Measurements from ENCODE around the gene ADRM1.

Gene ADRM1

DNA sequence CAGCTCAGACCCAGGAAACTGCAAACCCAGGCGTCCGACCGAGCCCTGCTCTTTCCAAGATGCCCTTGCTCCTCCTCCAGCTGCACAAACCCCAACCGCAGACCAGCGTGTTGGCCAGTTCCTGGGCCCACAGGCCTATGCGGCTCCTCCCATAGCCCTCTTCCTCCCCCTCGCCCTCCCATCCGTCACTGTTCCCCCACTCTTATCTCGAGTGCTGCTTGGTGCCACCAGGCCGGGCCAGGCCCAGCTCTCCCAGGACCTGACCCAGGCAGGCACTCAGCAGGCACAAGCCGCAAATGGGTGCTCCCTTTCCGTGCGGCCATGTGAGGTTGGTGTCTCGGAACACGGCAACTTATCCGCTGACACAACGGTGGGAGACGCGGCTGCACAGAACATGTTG, 28.6 kb downstream of the ADRM1 start:
- Mint-ChIP-seq H3K4me3 (no peak overlapping the region), H3K9me3 (no peaks in the 10 kb centered on the region), H3K4me1 (no peaks in the 10 kb centered on the region), H3K27ac (no peak overlapping the region), H3K27me3 (peaks cover 8% of the 10 kb centered on the region)
- no peak for ATAC-seq
- no peak for DNase-seq

- Mint-ChIP-seq H3K4me3 (no peak overlapping the region), H3K9me3 (no peaks in the 10 kb centered on the region), H3K27me3 (peaks cover 18% of the 10 kb centered on the region), H3K27ac (peak overlapping the region in 1 of 2 donors; percentile 19), H3K4me1 (peaks cover 6% of the 10 kb centered on the region)
- DNase-seq (no peak), ATAC-seq (peak; percentile 19)
These were observed 29.6 kb downstream of the ADRM1 start for GRCh38 chr20:62332421-62332820.

DNA sequence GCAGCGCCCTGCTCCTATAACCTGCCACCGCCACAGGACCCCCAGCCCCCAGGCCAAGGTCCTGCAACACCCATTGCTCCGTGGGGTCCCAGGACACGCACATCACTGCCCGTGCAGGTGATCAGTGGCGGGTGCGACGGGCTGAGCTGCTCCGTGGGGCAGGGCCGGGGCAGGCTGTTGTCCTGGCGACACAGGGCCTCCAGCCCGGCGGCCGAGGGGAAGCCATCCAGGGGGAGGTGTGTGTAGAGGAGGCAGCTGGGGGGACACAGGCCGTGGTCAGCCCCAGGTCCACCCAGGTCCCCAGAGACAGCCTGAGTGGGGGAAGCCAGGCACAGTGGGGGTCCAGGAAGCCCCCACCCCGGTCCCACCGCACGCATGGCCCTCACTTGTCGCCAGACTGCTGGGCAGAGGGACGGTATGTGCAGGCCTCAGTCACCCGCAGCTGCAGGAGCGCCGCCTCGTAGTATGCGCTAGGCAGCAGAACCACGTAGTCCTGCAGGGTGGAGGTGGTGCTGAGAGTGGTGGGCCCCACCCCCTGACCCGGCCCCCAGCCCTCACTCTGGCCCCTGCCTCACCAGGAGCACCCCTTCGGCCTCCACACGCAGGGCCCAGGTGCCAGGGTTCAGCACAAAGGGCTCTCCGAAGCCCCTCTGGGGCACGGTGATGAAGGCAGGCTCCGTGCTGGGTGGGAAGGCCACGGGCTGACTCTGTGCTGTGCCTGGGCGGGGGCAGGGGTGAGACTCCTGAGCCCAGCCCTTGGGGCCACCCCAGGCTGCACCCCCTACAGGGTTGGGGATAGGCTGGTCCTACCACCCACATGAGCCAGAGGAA, 30.4 kb downstream of the ADRM1 start:
- no peak overlapping the region for H3K4me3 Mint-ChIP-seq
- peaks cover 7% of the 10 kb centered on the region for H3K4me1 Mint-ChIP-seq
- H3K27me3 Mint-ChIP-seq: peaks cover 24% of the 10 kb centered on the region
- peak; percentile 19 for ATAC-seq
- H3K27ac Mint-ChIP-seq: no peak overlapping the region
- no peaks in the 10 kb centered on the region for H3K9me3 Mint-ChIP-seq
- no peak for DNase-seq

- ATAC-seq: peak; percentile 31
- no peak for DNase-seq
- Mint-ChIP-seq H3K4me3 (no peak overlapping the region), H3K9me3 (no peaks in the 10 kb centered on the region), H3K27ac (no peak overlapping the region), H3K27me3 (peaks cover 24% of the 10 kb centered on the region), H3K4me1 (peaks cover 7% of the 10 kb centered on the region)
These were observed 31.2 kb downstream of the ADRM1 start for GRCh38 chr20:62333820-62334595.

- H3K27me3 Mint-ChIP-seq: peaks cover 24% of the 10 kb centered on the region
- no peak overlapping the region for H3K27ac Mint-ChIP-seq
- ATAC-seq (no peak), DNase-seq (no peak)
- H3K4me3 Mint-ChIP-seq: no peak overlapping the region
- peaks cover 7% of the 10 kb centered on the region for H3K4me1 Mint-ChIP-seq
- no peaks in the 10 kb centered on the region for H3K9me3 Mint-ChIP-seq
These were observed 32.1 kb downstream of the ADRM1 start for GRCh38 chr20:62334881-62335280.

DNA sequence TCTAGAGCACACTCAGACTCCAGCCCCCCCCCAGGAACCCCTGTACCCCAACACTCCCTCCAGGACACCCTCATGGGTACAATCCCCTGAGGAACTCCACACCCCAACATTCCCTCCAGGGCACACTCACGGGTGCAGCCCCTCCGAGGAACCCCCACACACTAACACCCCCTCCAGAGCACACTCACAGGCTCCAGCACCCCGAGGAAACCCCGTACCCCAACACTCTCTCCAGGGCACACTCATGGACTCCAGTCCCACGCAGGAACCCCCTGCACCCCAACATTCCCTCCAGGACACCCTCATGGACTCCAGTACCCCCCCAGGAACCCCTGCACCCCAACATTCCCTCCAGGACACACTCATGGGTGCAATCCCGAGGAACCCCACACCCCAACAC, 32.7 kb downstream of the ADRM1 start:
- H3K9me3 Mint-ChIP-seq: no peaks in the 10 kb centered on the region
- H3K27ac Mint-ChIP-seq: peak overlapping the region in 1 of 2 donors; percentile 63
- DNase-seq (no peak), ATAC-seq (no peak)
- peaks cover 7% of the 10 kb centered on the region for H3K4me1 Mint-ChIP-seq
- no peak overlapping the region for H3K4me3 Mint-ChIP-seq
- H3K27me3 Mint-ChIP-seq: peaks cover 24% of the 10 kb centered on the region

- Mint-ChIP-seq H3K27me3 (peaks cover 24% of the 10 kb centered on the region), H3K27ac (no peak overlapping the region), H3K4me1 (peaks cover 7% of the 10 kb centered on the region), H3K9me3 (no peaks in the 10 kb centered on the region), H3K4me3 (no peak overlapping the region)
- ATAC-seq: no peak
- DNase-seq: no peak
These were observed 33.5 kb downstream of the ADRM1 start for GRCh38 chr20:62336329-62336728.

DNA sequence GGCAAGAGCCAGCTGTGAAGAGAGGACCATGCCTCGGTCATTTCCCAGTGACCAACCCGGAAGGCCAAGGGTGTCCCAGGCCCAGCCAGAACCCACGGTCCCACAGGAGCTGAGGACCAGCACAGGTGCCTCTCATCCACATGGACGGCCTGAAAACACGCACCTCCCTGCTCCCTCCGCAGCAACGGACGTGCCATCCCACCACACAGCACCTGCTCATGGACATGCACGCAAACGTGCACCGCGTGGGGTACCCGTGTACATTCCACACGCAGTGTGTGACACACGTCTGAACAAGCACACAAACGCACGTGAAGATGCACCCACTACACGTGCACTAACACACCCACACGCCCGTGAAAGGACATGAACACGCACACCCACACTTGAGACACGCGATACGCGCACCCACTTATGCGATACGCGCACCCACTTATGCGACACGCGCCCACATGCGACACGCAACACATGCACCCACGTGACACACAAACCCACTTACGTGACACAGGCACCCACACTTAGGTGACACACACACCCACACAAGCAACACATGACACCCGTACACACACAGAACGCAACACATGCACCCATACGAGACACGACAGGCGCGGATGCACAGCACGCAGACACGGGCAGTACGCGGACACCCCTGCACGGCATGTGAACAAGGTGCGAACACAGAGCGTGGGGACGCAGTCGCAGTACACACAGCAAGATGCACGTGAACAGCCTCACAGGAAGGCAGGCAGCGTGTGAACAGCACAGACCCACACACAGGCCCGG, 34.2 kb downstream of the ADRM1 start:
- H3K4me1 Mint-ChIP-seq: peaks cover 7% of the 10 kb centered on the region
- ATAC-seq: no peak
- no peak overlapping the region for H3K27ac Mint-ChIP-seq
- H3K27me3 Mint-ChIP-seq: peaks cover 24% of the 10 kb centered on the region
- no peak overlapping the region for H3K4me3 Mint-ChIP-seq
- no peaks in the 10 kb centered on the region for H3K9me3 Mint-ChIP-seq
- DNase-seq: no peak

DNA sequence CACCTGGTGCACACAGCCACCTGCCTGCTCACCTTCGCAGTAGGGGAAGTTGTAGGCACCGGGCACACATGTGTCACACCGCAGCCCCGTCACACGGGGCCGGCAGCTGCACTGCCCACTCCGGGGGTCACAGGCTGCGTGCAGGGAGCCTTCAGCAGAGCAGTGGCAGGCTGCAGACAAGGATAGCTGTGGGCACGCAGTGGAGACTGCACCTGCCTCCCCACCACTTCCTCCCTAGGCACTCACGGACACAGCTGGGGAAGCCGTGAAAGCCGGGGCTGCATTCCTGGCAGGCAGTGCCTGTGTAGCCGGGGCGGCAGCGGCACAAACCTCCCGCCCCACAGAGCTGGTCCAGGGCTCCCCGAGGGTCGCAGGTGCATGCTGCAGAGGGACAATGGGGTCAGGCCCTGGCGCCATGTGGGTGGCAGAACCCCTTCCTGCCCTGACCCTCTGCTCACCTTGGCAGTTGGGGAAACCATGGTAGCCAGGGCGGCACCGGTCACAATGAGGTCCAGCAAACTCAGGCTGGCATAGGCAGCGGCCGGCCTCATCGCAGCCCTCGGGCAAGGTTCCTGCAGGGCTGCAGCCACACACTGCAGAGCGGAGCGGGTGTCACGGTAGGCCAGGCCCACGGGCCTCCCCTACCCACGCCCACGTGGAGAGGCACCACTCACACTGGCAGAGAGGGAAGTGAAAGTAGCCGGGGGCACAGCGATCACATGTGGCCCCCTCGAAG, 34.9 kb downstream of the ADRM1 start:
- Mint-ChIP-seq H3K4me1 (peaks cover 7% of the 10 kb centered on the region), H3K27me3 (peaks cover 24% of the 10 kb centered on the region), H3K9me3 (no peaks in the 10 kb centered on the region), H3K4me3 (no peak overlapping the region), H3K27ac (no peak overlapping the region)
- no peak for DNase-seq
- no peak for ATAC-seq

DNA sequence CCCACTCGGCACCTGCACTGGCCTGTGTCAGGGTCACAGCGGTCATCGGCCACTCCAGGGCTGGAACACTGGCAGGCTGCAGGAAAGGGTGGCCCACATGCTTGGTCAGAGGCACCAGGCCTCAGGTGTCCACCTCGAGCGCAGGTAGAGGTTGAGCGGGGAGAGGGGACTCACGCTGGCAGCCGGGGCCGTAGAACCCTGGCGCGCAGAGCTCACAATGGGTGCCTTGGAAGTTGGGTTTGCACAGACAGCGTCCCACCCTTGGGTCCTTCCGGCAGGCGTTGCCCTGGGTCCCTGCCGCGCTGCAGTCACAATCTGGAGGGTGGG, 35.5 kb downstream of the ADRM1 start:
- H3K27me3 Mint-ChIP-seq: peaks cover 24% of the 10 kb centered on the region
- H3K9me3 Mint-ChIP-seq: no peaks in the 10 kb centered on the region
- peaks cover 7% of the 10 kb centered on the region for H3K4me1 Mint-ChIP-seq
- no peak overlapping the region for H3K4me3 Mint-ChIP-seq
- no peak for DNase-seq
- no peak for ATAC-seq
- no peak overlapping the region for H3K27ac Mint-ChIP-seq

DNA sequence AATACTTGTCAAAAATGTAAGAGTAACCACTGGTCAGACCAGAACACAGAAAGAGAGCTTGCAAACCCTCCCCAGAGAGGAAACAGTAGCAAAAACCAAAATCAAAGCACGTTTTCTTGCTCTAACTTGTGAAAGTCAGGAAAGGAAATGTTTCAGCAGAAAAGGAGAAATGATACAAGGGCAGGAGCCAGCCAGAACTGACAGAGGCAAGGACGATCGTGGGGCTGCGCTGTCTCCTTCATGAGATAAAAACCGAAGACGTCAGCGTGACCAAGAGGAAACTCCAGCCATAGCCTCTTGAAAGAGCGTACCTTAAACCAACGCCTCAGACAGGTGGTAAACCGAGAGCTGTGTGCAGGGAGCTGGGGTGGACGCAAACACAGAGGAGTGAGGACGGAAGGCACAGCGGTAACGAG, 36.9 kb downstream of the ADRM1 start:
- Mint-ChIP-seq H3K27ac (no peak overlapping the region), H3K4me3 (no peak overlapping the region), H3K9me3 (no peaks in the 10 kb centered on the region), H3K4me1 (peaks cover 7% of the 10 kb centered on the region), H3K27me3 (peaks cover 24% of the 10 kb centered on the region)
- no peak for ATAC-seq
- DNase-seq: no peak

- peaks cover 1% of the 10 kb centered on the region for H3K27me3 Mint-ChIP-seq
- no peak for DNase-seq
- ATAC-seq: no peak
- H3K4me3 Mint-ChIP-seq: no peak overlapping the region
- H3K4me1 Mint-ChIP-seq: no peaks in the 10 kb centered on the region
- no peak overlapping the region for H3K27ac Mint-ChIP-seq
- H3K9me3 Mint-ChIP-seq: peaks cover 0 to 1% of the 10 kb centered on the region in 2 donors
These were observed 40.1 kb downstream of the ADRM1 start for GRCh38 chr20:62342910-62343309.

- DNase-seq (no peak), ATAC-seq (no peak)
- Mint-ChIP-seq H3K9me3 (peaks cover 9 to 10% of the 10 kb centered on the region in 2 donors), H3K27ac (no peak overlapping the region), H3K27me3 (no peaks in the 10 kb centered on the region), H3K4me1 (no peaks in the 10 kb centered on the region), H3K4me3 (no peak overlapping the region)
These were observed 41.3 kb downstream of the ADRM1 start for GRCh38 chr20:62344092-62344491.

DNA sequence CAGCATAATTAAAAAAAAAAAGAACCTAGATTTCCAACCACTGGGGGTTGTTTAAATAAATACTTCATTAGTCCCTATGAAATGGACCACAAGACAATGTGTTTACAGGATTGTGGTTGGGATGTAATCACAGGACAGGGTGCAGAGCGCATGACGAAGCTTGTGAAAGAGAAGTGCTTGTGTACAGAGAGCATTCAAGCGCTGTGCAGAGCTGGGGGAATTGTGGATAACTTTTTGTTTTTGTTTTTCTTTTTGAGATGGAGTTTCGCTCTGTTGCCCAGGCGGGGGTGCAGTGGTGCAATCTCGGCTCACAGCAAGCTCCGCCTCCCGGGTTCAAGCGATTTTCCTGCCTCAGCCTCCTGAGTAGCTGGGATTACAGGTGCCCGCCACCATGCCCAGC, 42.0 kb downstream of the ADRM1 start:
- no peaks in the 10 kb centered on the region for H3K27me3 Mint-ChIP-seq
- H3K27ac Mint-ChIP-seq: no peak overlapping the region
- no peak for DNase-seq
- no peak overlapping the region for H3K4me3 Mint-ChIP-seq
- peaks cover 14 to 16% of the 10 kb centered on the region in 2 donors for H3K9me3 Mint-ChIP-seq
- H3K4me1 Mint-ChIP-seq: no peaks in the 10 kb centered on the region
- ATAC-seq: no peak

- H3K9me3 Mint-ChIP-seq: peaks cover 14 to 16% of the 10 kb centered on the region in 2 donors
- ATAC-seq: no peak
- no peak for DNase-seq
- H3K4me3 Mint-ChIP-seq: no peak overlapping the region
- no peak overlapping the region for H3K27ac Mint-ChIP-seq
- no peaks in the 10 kb centered on the region for H3K4me1 Mint-ChIP-seq
- no peaks in the 10 kb centered on the region for H3K27me3 Mint-ChIP-seq
These were observed 43.0 kb downstream of the ADRM1 start for GRCh38 chr20:62345681-62346370.

All from stimulated activated naive CD8-positive, alpha-beta T cell treated with anti-CD3 and anti-CD28 coated beads, Interleukin-15, amount 100 ng/mL, for 72 hours (primary cell).